ENCODE results near the gene RERE.
"Not testable (repeated sequence)": the region's sequence is repeated elsewhere in the genome, so short reads cannot be mapped to it uniquely, and the experiment has no call there.

Gene RERE

DNA sequence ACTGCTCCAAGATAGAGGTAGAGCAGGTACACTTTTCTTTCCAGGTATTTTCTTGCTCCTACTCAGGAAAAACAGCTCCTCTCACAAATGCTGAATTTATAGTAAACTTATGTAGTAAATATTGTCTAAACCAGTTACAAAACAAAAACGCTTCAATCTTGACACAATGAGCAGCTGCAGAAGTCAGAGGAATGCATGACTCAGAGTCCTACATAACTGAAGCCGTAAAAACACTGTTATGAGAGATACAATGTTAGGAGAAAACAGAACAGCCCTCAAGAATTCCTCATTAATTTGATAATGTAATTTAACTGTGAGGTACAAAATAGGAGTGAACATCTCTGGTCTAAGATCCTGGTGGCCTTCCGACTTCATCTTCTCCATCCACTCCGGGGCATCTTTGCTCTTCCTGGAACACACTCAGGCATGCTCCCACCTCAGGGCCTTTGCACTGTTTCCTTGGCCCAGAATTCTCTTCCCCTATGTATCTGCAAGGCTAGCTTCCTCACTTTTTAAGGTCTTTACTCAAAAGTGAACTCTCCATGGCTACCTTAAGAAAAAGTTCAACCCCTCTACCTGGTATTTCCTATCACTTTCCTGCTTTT, 361.0 kb downstream of the RERE start:
- DNase-seq (ENCODE audit: low spot score): no peak

DNA sequence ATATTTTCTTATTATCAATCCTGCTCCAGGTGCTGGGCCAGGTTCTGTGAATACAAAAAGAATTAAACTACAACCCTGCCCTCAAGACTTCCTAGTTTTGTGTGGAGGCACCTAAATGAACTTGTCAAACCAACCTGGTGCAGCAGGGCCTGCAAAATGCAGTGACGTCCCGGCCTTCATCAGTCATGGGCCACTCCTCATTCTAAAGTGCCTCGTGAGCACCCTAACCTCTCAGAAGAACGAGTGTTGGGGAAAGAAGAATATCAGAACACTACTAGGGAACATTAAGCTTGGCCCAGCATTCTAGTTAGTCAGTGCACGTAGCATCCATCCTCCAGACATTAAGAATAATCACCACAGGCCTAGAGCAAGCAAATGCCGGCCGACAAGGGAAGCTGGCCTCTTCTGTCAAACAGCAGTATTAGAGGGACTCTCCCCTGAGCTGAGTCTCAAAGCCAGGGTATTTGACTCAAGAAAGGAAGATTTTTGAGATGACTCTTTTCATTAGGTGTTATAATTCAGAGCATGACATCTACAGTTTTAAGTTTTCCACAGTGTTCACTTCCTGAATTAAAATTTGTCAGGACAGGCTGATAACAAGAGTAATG, 361.6 kb downstream of the RERE start:
- in situ Hi-C loops (cut with MboI; ENCODE audit: low pct_unique_long_range_greater_than_20kb, low sequenced_read_pairs, unreplicated experiment): no loop called here
- TF ChIP-seq, protein P1, sequence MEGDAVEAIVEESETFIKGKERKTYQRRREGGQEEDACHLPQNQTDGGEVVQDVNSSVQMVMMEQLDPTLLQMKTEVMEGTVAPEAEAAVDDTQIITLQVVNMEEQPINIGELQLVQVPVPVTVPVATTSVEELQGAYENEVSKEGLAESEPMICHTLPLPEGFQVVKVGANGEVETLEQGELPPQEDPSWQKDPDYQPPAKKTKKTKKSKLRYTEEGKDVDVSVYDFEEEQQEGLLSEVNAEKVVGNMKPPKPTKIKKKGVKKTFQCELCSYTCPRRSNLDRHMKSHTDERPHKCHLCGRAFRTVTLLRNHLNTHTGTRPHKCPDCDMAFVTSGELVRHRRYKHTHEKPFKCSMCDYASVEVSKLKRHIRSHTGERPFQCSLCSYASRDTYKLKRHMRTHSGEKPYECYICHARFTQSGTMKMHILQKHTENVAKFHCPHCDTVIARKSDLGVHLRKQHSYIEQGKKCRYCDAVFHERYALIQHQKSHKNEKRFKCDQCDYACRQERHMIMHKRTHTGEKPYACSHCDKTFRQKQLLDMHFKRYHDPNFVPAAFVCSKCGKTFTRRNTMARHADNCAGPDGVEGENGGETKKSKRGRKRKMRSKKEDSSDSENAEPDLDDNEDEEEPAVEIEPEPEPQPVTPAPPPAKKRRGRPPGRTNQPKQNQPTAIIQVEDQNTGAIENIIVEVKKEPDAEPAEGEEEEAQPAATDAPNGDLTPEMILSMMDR (IDR thresholded peaks at IDR 0.05; ENCODE audit: extremely low read depth, insufficient read depth, missing control alignments): no peak
- DNase-seq (ENCODE audit: low spot score): no peak

More for the DNA sequence above, 361.0 kb downstream of the RERE start:
- TF ChIP-seq, protein P1 (IDR thresholded peaks at IDR 0.05; ENCODE audit: extremely low read depth, insufficient read depth, missing control alignments): no peak
- in situ Hi-C loops (cut with MboI; ENCODE audit: low pct_unique_long_range_greater_than_20kb, low sequenced_read_pairs, unreplicated experiment): no loop called here

DNA sequence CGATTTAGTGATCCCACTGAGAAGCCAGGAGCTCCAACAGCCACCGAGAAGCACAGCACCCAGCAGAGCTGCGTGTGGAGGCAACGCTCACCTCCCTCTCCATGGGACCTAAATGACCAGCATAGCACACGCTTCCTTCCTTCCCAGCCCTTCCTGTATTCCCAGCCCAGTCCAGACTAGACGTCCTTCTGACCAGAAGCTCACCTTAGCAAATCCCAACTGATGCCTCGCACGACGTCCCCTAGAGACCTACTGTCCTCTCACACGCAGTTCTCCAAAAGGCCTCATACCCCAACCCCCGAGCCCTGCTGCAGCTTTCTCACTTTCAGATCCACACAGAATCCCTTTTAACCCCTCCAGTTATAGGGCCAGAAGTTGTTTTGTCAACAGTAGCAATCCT, 367.1 kb downstream of the RERE start:
- TF ChIP-seq, protein P1 (IDR thresholded peaks at IDR 0.05; ENCODE audit: extremely low read depth, insufficient read depth, missing control alignments): no peak
- in situ Hi-C loops (cut with MboI; ENCODE audit: low pct_unique_long_range_greater_than_20kb, low sequenced_read_pairs, unreplicated experiment): no loop called here
- DNase-seq (ENCODE audit: low spot score): no peak

DNA sequence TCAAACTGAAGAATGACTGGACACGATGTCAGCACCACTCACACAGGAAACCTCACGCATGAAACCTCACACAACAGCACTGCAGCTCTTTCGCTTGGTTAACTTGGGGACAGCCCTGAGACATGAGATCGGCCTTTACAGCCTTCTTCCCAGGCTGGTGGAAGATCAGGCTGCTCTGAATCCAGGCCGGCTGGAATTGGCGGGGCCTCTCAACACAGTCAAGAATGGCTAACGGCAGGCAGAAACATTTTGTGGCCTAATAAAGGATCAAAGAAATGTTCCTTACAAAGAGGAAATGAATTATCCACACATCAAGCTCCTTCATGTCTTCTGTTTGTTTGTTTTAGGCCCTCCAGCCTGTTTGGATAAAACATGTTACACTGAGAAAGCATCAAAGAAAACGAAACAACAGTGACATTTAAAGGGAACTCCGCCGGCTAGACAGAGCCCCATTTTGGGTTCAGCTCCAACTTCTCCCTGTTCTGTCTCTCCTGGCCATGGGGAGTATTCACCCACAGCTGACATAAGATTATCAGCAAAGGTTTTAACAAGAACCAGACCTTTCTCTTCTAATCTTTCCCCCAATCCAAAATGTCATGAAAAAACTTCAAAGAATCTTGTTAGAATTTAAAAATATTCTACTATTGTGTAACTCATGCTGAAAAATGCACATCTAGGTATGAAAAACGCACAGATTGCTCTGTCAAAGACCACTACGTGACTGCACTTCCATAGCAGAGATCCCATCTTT, 368.4 kb downstream of the RERE start:
- DNase-seq (ENCODE audit: low spot score): no peak
- TF ChIP-seq, protein P1 (IDR thresholded peaks at IDR 0.05; ENCODE audit: extremely low read depth, insufficient read depth, missing control alignments): no peak
- in situ Hi-C loops (cut with MboI; ENCODE audit: low pct_unique_long_range_greater_than_20kb, low sequenced_read_pairs, unreplicated experiment): no loop called here

DNA sequence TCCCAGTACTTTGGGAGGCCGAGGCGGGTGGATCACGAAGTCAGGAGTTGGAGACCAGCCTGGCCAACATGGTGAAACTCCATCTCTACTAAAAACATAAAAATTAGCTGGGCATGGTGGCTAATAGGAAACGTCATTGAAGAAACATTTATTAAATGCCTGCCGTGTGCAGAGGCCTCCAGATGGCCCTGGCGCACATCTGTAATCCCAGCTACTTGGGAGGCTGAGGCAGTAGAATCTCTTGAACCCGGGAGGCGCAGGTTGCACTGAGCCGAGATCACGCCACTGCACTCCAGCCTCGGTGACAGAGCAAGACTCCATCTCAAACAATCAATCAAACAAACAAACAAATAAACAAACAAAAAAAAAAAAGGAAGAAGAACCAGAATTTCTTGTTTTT, 368.9 kb downstream of the RERE start:
- in situ Hi-C loops (cut with MboI; ENCODE audit: low pct_unique_long_range_greater_than_20kb, low sequenced_read_pairs, unreplicated experiment); DNase-seq (ENCODE audit: low spot score): not testable (repeated sequence)

DNA sequence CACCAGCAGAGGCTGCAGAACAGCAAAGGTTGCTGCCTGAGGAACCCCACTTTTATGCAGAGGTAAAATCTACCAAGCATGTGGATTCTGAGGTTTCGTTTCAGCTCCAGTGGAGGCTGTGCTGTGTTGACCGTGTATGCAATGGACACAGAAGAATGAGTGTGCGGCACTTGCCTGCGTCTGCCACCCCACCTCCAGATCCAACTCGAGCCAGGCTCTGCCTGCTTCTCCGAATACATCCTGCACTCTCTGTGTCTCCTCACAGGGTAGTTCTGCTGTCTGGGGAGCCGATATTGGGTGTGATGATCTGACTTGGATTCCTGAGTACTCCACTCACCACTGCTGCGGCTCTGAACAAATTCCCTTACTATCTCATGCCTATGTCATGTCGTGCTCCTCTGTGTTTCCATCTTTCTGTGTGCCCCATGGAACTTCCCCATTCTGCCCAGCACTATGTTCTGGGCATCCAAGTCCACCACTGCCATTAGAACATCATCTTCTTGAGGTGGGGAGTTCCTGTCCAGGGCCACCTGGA, 369.8 kb downstream of the RERE start:
- in situ Hi-C loops (cut with MboI; ENCODE audit: low pct_unique_long_range_greater_than_20kb, low sequenced_read_pairs, unreplicated experiment): no loop called here
- no peak for DNase-seq (ENCODE audit: low spot score)
- TF ChIP-seq, protein P1 (IDR thresholded peaks at IDR 0.05; ENCODE audit: extremely low read depth, insufficient read depth, missing control alignments): no peak

DNA sequence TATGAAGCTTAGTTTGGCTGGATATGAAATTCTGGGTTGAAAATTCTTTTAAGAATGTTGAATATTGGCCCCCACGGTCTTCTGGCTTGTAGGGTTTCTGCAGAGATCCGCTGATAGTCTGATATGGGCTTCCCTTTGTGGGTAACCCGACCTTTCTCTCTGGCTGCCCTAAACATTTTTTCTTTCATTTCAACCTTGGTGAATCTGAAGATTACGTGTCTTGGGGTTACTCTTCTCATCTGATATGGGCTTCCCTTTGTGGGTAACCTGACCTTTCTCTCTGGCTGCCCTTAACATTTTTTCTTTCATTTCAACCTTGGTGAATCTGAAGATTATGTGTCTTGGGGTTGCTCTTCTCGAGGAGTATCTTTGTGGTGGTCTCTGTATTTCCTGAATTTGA, 371.3 kb downstream of the RERE start:
- in situ Hi-C loops (cut with MboI; ENCODE audit: low pct_unique_long_range_greater_than_20kb, low sequenced_read_pairs, unreplicated experiment); DNase-seq (ENCODE audit: low spot score): not testable (repeated sequence)

All from GM13977 (cell line).